ENCODE results near the gene ATP6V0B.

The ATP6V0B gene

DNA sequence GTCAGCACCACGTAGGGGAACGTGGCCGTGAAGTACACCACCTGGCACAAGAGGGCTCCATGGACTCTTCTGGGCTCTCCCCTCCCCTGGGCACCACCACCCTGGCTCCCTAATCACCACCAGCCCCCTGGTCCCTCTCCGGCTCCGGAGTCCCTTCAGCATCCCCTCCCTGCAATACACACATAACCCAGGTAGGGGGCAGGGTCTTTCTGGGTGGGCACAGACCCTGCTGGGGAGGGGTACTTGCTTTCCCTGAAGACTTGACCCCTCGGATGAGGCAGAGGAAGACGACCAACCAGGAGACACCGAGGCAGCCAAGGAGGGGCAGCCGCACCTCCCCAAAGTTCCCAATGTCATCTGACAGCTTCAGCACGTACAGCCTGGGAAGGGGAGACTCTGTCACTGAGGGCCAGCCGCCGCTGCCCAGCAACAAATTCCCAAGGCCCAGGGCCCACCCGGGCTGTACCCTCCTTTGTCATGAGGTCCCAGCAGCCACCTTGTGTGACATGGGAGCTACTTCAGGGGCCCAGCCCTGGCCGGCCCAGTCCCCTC, 27.9 kb downstream of the ATP6V0B start:
- no peak for DNase-seq (ENCODE audit: low read depth, low spot score)

DNA sequence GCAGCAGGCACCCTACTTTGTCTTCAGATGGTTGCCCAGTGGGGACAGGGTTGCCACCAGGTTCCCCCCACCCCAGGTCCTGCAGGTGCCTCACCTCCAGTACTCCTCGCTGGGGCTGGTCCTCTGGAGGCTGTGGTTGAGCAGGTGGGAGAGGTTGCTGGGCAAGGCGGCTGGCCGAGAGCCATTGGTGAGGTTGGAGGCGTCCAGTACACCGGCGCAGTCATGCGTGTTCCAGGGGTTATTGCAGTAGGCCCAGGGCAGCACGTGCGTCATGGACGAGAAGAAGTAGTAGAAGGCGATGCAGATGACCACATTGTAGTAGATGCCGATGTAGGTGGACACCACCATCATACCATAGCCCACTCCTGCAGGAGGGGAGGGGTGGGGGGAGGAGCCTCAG, 33.5 kb downstream of the ATP6V0B start:
- DNase-seq (ENCODE audit: low read depth, low spot score) = no peak

- no peak for DNase-seq (ENCODE audit: low read depth, low spot score)
Observed at GRCh38 chr1:44010935-44011471, 36.2 kb downstream of the ATP6V0B start.

GRCh38 chr1:44012404-44012803, 37.6 kb downstream of the ATP6V0B start:
- DNase-seq (ENCODE audit: low read depth, low spot score) = no peak

DNA sequence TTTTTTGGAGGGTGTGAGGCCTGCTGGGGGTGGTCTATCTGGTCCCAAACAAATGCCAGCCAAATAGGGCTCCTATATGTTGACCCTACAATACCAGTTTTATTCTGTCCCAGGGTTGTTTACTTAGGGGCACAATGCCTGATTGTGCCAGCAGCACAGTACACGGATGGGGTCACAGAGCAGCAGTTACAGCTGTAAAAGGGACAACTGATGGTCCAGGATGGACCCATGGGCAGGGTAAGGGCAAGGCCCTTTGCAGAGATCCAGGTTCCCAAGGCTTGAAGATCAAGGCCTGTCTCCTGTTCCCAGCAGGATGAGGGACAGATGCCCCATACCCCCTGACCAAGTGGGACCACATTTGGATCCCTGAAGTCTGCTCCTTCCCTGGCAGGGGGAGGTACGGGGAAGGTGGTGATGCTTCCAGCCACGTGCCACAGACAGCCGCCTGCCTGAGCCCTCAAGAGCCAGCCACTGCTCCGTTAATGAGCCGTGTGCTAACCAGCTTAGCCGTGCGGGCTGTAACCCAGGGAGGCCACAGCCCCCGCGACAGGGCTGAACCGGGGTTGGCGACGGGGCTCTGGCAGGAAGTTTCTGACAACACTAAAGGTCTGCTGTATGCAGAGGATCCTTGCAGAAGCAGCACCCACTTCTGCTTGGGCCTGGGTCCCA, 38.3 kb downstream of the ATP6V0B start:
- no peak for DNase-seq (ENCODE audit: low read depth, low spot score)

DNA sequence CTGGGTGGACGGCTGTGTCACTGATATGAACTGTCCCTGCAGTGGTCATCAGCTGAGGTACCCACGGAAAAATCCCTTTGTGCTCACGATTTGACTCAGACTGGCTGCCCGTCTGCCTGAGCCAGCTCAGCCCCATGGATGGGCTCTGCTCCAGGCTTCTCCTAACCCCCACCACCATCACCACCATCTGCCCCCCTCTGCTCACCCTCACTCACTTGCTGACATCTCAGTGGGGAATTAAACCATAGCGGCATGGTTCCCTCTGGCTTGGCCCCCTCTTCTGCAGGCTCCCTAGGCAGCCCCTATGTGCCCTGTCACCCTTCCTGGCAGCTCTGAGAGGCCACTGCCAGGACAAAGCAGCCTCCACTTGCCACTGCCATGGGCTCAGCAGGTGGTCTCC, 39.2 kb downstream of the ATP6V0B start:
- no peak for DNase-seq (ENCODE audit: low read depth, low spot score)

DNA sequence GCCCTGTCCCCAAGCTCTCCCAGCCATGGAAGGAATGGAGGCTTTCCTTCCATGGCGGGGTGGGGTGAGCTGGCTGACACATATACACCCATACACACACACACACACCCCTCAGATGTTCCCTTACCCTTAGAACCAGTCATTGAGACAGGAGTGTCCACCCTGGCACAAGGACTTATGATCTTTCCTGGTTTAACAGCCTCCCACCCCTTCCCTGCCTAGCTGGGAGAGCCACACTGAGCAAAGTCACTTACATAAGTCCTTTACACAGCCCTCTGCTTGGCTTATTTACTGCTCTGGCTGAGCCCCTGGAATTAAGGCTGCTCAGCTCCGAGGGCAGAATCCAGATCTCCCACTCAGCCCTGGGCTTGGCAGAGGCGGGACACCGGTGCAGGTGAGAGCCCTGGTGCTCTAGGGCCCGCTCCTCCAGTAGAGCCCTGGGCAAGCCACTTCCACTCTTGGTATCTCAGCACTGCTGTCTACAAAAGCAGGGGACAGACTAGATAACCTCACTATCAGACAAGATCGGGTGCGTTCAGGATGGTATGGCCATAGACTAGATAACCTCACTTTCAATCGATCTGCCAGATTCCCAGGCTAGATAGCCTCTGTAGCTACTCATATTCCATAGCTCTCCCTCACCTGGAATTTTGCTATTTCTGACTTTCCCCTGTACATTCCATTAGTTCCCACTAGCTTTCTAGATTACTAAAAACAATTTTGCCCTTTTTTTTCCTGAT, 39.8 kb downstream of the ATP6V0B start:
- no peak for DNase-seq (ENCODE audit: low read depth, low spot score)

DNA sequence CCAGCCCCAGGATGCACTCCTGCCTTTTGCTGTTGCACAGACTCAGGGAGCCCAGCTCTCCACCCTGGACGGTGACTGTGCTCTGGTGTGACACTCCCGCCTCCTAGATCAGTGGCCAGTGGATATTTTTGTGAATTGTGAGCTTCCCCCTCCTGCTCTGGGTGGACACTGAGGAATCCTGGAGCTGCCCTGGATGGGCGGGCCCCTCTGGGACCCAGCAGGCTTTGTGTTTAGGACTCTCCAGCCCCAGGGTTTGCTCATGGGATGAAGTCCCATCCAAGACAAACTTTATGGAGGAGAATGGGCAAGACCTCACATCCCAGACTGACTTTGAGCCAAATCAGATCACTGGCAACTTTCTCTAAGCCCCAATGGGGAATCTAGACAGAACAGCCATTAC, 40.4 kb downstream of the ATP6V0B start:
- no peak for DNase-seq (ENCODE audit: low read depth, low spot score)

GRCh38 chr1:44016041-44016889, 41.5 kb downstream of the ATP6V0B start:
- DNase-seq (ENCODE audit: low read depth, low spot score) = no peak

DNA sequence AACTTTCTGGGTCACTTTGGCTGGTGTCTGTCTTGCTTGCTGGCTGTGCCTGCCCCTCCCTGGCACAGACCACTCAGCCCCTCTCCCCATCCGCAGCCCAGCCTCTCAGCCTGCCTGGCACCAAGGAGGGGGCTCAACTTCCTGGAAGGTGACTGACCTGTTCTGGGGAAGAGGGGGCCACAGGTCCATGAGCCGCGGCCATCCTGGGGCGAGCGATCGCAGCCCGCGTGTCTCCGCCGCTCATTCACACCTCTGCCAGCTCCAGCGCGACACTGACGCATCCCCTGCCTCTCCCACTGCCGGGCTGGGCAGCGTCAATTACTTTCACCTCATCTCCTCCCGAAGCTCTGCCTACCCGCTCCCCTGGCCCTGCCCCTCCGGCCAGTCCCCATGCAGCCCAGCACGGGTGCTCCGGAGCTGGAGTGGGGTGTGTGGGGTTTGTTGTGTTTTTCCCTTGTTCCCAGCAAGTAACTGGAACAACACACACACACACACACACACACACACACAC, 42.2 kb downstream of the ATP6V0B start:
- DNase-seq (ENCODE audit: low read depth, low spot score) = no peak

GRCh38 chr1:44019466-44019948, 44.7 kb downstream of the ATP6V0B start:
- no peak for DNase-seq (ENCODE audit: low read depth, low spot score)

DNA sequence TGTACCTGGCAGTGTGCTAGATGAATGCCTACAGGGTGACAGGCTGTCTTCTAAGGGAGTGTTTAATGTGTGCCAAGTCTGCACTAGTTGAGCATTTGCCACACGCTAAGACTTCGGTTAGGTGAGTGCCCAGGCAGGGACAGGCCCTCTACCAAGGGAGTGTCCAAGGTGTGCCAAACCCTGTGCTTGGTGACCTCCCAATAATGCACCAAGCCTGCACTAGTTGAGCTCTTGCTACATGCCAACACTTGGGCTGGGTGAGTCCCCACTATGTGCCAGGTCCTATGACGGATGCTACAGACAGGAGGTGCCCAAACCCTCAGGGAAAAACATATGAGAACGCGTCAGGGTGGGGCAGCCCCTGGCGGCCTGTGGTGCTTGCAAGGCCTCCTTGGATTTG, 45.7 kb downstream of the ATP6V0B start:
- no peak for DNase-seq (ENCODE audit: low read depth, low spot score)

DNA sequence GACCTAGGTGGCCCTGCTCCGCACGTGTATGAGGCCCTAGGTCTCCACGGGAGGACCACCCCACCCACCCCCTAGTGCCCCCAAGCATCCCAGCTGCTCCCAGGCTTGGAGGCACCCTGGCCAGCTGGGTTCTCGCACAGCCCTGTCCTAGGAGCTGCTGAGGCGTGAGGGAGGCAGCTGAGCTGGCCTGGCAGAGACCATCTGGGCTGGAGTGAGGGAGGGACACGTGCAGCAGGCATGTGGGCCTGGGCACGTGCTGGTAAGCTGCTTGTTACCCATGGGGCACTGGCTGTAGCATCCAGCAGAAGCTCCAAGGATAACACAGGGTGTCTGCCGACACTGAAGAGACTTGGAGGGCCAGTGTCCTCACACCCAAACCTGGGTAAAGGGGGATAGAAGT, 46.4 kb downstream of the ATP6V0B start:
- no peak for DNase-seq (ENCODE audit: low read depth, low spot score)

GRCh38 chr1:44021581-44022321, 47.0 kb downstream of the ATP6V0B start:
- DNase-seq (ENCODE audit: low read depth, low spot score) = no peak

- DNase-seq (ENCODE audit: low read depth, low spot score) = no peak
Observed at GRCh38 chr1:44024031-44024902, 49.5 kb downstream of the ATP6V0B start.

DNA sequence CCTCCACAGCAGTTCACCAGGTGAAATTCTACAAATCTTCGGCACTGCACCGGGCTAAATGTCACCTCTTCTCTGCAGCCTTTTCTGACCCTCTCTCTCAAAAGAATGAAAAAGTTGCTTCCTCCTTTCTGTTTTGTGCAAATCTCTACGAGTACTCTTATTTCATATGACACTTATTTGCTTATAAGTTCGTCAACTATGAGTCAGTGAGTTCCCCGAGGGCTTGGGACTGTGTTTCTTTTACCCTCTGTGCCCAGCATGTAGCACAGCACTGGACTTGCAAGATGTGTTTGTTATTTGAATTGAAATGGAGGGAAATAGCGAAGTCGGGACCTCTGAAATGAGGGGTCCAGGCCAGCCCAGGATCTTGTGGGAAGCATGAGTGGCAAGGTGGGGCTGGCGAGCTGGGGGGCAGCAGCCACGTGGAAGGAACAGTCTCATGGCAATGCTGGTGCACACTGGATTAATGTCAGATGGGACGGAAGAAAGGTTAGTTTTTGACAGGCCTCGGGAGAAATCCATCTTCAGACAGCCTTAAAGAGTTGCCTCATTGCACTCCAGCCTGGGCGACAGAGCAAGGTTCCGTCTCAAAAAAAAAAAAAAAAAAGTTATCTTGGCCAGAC, 50.3 kb downstream of the ATP6V0B start:
- no peak for DNase-seq (ENCODE audit: low read depth, low spot score)

- DNase-seq (ENCODE audit: low read depth, low spot score) = no peak
Observed at GRCh38 chr1:44025816-44026215, 51.1 kb downstream of the ATP6V0B start.

DNA sequence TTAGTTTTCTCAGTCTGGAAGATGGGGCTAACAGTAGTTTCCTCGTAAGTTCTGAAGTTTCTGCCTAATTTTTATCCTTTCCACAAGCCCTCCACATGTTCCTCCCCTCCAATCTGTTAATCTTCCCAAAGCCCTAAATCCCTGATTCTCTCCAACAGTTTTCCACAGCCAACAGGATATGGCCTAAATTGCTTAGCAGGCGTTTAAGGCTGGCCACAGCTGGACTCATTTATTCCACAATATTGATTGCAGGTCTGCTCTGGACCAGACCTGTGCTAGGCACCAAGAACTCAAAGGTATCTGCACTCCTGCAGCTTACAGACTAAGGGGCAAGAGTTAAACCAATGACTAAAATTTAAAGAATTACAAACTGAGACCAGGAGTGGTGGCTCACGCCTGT, 52.6 kb downstream of the ATP6V0B start:
- no peak for DNase-seq (ENCODE audit: low read depth, low spot score)
